Gastroesophageal sphincter (tissue), 4 donors: Measurements from ENCODE around the gene PCBP4. TPM values are rescaled to one million over a fixed set of nuclear protein-coding genes. Genes with fewer than 3 reads are reported as not detected.

Experiments
- ATAC-seq: fragments of 150-250 bp; one replicate; pipeline ENCODE4 v1.9.1; 2016; ENCODE audit warnings: mild to moderate bottlenecking, moderate library complexity
- H3K27ac ChIP-seq, 4 donors: fragments of 200-600 bp; sonication (generic) in 3 of 4; 1 replicate in 3 of 4; 2 replicates in 1 of 4; pipeline ENCODE4 v1.5.1; 2016 to 2019
- H3K27me3 ChIP-seq: fragments of 200-600 bp; sonication (generic); one replicate; pipeline ENCODE4 v1.5.1; 2019
- H3K36me3 ChIP-seq, 2 donors: fragments of 200-600 bp; sonication (generic); one replicate each; pipeline ENCODE4 v1.5.1; 2019; ENCODE audit warnings: control low read depth in 1 of 2
- H3K4me1 ChIP-seq, 3 donors: fragments of 200-600 bp; sonication (generic); 1 replicate in 2 of 3; 2 replicates in 1 of 3; pipeline ENCODE4 v1.5.1; 2016 to 2019; ENCODE audit warnings: control low read depth in 2 of 3
- H3K4me3 ChIP-seq, 2 donors: fragments of 200-600 bp; sonication (generic); one replicate each; pipeline ENCODE4 v1.5.1; 2019; ENCODE audit warnings: mild to moderate bottlenecking in 1 of 2, moderate library complexity in 1 of 2
- H3K9me3 ChIP-seq, 3 donors: fragments of 200-600 bp; sonication (generic); one replicate each; pipeline ENCODE4 v1.5.1; 2017 to 2019; ENCODE audit warnings: control low read depth in 2 of 3
- CTCF ChIP-seq, 4 experiments: fragments of 200-600 bp in 2 of 4; fragments of 450-650 bp in 2 of 4; sonication (generic) in 1 of 4; IDR thresholded peaks; one replicate each; pipeline ENCODE4 v1.5.1; 2017 to 2019; ENCODE audit warnings: antibody characterized with exemption in 4 of 4, mild to moderate bottlenecking in 2 of 4, moderate library complexity in 2 of 4
- EP300 ChIP-seq: sonication (generic); formaldehyde crosslinking; IDR thresholded peaks from one replicate; pipeline ENCODE4 v1.6.1; 2017; ENCODE audit warnings: antibody characterized with exemption, mild to moderate bottlenecking
- POLR2A ChIP-seq, 2 donors: fragments of 450-650 bp; IDR thresholded peaks; one replicate each; pipeline ENCODE4 v1.6.1; 2017; ENCODE audit warnings: antibody characterized with exemption in 2 of 2, mild to moderate bottlenecking in 2 of 2, moderate library complexity in 1 of 2
- POLR2AphosphoS5 ChIP-seq: sonication (generic); formaldehyde crosslinking; IDR thresholded peaks from one replicate; pipeline ENCODE4 v1.6.1; 2017; ENCODE audit warnings: antibody characterized with exemption
- WGBS, 2 donors: methylation state at CpG; one replicate each; pipeline ENCODE4 v1.1.5; 2018; ENCODE audit warnings: low coverage in 1 of 2; 5-methylcytosine and 5-hydroxymethylcytosine counted together
- total RNA-seq, 4 donors: library from RNA; depleted of rRNA; stranded (reverse); fragments of >200 nt; gene quantifications; one replicate each; pipeline ENCODE4 v1.1.0, GENCODE V29; 2016

The PCBP4 gene
- total RNA-seq, 4 donors from 2014 or later = 80.7 to 335 (median 186) TPM

GRCh38 chr3:51974277-51974962 is 7.2 kb upstream of the PCBP4 start:
- ATAC-seq = peak; percentile 14
- WGBS, 2 donors = 10% methylated on average over 2 of the region's 30 CpGs; no CpG with 5 or more reads in 1 of the 2 donors
- TF ChIP-seq EP300 = no peak
- peak in 1 of 4 experiments; percentile 36 for TF ChIP-seq CTCF (IDR thresholded peaks at IDR 0.05)
- no peak for TF ChIP-seq POLR2AphosphoS5
- Histone ChIP-seq H3K27ac (peak overlapping the region; percentile 26 to 96 (median 93)), H3K27me3 (no peaks in the 10 kb centered on the region), H3K36me3 (peaks cover 0 to 11% of the 10 kb centered on the region in 2 donors), H3K9me3 (no peaks in the 10 kb centered on the region), H3K4me1 (peaks cover 0 to 43% (median 15%) of the 10 kb centered on the region in 3 donors), H3K4me3 (peak overlapping the region; percentile 68)

- Histone ChIP-seq H3K4me1 (peaks cover 0 to 66% (median 30%) of the 10 kb centered on the region in 3 donors), H3K27me3 (no peaks in the 10 kb centered on the region), H3K4me3 (no peak overlapping the region), H3K36me3 (peaks cover 0 to 11% of the 10 kb centered on the region in 2 donors), H3K9me3 (no peaks in the 10 kb centered on the region), H3K27ac (no peak overlapping the region)
- WGBS, 2 donors = no CpG with 5 or more reads among the region's 11 CpGs
- ATAC-seq = no peak
- no peak for TF ChIP-seq POLR2A (IDR thresholded peaks at IDR 0.05)
- no peak for TF ChIP-seq POLR2AphosphoS5
- no peak for TF ChIP-seq CTCF (IDR thresholded peaks at IDR 0.05)
- TF ChIP-seq EP300 = no peak
These were observed 4.1 kb upstream of the PCBP4 start for GRCh38 chr3:51971350-51971749.

GRCh38 chr3:51970606-51971300 is 3.5 kb upstream of the PCBP4 start:
- no peak for ATAC-seq
- Histone ChIP-seq H3K9me3 (no peaks in the 10 kb centered on the region), H3K27me3 (no peaks in the 10 kb centered on the region), H3K27ac (no peak overlapping the region), H3K36me3 (peaks cover 0 to 11% of the 10 kb centered on the region in 2 donors), H3K4me1 (peaks cover 0 to 66% (median 35%) of the 10 kb centered on the region in 3 donors), H3K4me3 (no peak overlapping the region)
- 72 to 100% methylated on average over 1 to 2 of the region's 6 CpGs for WGBS, 2 donors
- TF ChIP-seq POLR2AphosphoS5 (no peak), POLR2A (IDR thresholded peaks at IDR 0.05) (no peak), EP300 (no peak), CTCF (IDR thresholded peaks at IDR 0.05) (no peak)

- TF ChIP-seq POLR2AphosphoS5 (no peak), CTCF (IDR thresholded peaks at IDR 0.05) (no peak), EP300 (no peak), POLR2A (IDR thresholded peaks at IDR 0.05) (no peak)
- H3K27ac ChIP-seq = peak overlapping the region in 1 of 4 donors; percentile 9
- H3K36me3 ChIP-seq = peaks cover 0 to 11% of the 10 kb centered on the region in 2 donors
- H3K4me1 ChIP-seq = peaks cover 0 to 68% (median 38%) of the 10 kb centered on the region in 3 donors
- no peak overlapping the region for H3K4me3 ChIP-seq
- WGBS, 2 donors = no CpG with 5 or more reads among the region's 4 CpGs
- no peaks in the 10 kb centered on the region for H3K9me3 ChIP-seq
- no peaks in the 10 kb centered on the region for H3K27me3 ChIP-seq
- ATAC-seq = no peak
These were observed 2.6 kb upstream of the PCBP4 start for GRCh38 chr3:51969841-51970240.
